ENCODE data around the gene COIL. TPM values are rescaled to one million over a fixed set of nuclear protein-coding genes. Genes with fewer than 3 reads are reported as not detected.

COIL gene, protein sequence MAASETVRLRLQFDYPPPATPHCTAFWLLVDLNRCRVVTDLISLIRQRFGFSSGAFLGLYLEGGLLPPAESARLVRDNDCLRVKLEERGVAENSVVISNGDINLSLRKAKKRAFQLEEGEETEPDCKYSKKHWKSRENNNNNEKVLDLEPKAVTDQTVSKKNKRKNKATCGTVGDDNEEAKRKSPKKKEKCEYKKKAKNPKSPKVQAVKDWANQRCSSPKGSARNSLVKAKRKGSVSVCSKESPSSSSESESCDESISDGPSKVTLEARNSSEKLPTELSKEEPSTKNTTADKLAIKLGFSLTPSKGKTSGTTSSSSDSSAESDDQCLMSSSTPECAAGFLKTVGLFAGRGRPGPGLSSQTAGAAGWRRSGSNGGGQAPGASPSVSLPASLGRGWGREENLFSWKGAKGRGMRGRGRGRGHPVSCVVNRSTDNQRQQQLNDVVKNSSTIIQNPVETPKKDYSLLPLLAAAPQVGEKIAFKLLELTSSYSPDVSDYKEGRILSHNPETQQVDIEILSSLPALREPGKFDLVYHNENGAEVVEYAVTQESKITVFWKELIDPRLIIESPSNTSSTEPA
- total RNA-seq (17.6 and 20.6 TPM in 2 replicates), polyA plus RNA-seq (2.7 and 4.2 TPM in 2 replicates), polyA minus RNA-seq (3.9 and 5.0 TPM in 2 replicates), Bru-seq, nascent RNA (percentile 80 among the genes with signal in this experiment), BruChase-seq, experiment 1, labeled RNA remaining after a 6-hour chase (percentile 62 among the genes with signal in this experiment), BruChase-seq, experiment 2, labeled RNA remaining after a 2-hour chase (percentile 84 among the genes with signal in this experiment)
- 4.8 and 5.3 TPM in 2 replicates for polyA plus RNA-seq (2011; cell fraction: cytosol; rRNA removed)
- polyA plus RNA-seq (2011; cell fraction: nucleus; rRNA removed): 6.7 and 7.6 TPM in 2 replicates
- 12.0 and 16.0 TPM in 2 replicates for polyA plus RNA-seq (2012)
- 3.8 TPM for polyA minus RNA-seq (2011; cell fraction: cytosol; rRNA and poly(A)+ RNA removed)
- polyA minus RNA-seq (2011; cell fraction: nucleus; rRNA and poly(A)+ RNA removed): 5.0 and 5.1 TPM in 2 replicates
- long read RNA-seq, transcript COIL-201 (7 exons, 2,650 nt): major isoform, 112 of 129 reads
- long read RNA-seq, partial matches to known transcripts: 2 of 129 reads
- long read RNA-seq, other reads (novel, unspliced or antisense): 15 of 129 reads

DNA sequence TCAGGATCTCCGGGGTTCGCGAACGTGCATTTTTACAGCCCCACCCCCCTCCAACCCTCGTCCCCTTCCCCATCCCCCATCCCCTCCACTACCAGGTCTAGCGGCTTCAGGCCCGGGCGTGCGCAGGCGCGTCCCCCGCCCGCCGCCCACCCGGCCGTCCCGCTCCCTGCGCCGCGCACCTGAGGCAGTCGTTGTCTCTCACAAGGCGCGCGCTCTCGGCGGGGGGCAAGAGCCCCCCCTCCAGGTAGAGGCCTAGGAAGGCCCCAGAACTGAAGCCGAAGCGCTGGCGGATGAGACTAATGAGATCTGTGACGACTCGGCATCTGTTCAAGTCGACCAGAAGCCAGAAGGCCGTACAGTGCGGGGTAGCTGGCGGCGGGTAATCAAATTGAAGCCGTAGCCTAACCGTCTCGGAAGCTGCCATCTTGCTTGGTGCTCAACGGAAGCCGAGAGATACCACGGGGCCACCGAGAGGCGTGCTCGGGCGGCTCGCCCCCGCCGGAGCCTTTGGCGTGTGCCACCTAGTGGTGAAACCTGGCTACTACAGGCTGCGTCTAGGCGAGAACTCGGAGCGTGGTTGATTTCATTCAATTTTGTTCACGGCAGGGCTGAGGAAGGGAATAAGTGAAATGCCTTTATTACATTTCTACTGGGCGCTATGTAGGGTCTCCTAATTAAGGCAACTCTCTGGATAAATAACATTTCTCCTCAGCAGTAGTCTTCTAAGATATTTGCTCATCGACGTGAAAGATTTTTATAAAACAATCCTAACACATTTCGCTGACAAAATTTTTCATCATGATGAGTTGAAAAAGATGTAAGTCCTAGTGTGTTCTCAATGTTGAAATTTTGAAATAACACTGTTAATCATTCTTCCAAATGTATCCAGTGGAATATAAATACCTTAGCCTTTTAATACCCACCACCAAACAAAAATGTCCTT, at the start of gene COIL:
Gene COIL (minus strand): TSS at position 455 of the 943 bp plus-strand sequence. CDS start 31 bp downstream, at position 424.
- no peak within 1 kb of the TSS for H3K4me2 ChIP-seq (ENCODE audit: insufficient read depth, low read length)
- peaks cover 39% of the 10 kb centered on the region for H3K79me2 ChIP-seq (ENCODE audit: control insufficient read depth, insufficient read depth, low read length)
- no peaks in the 10 kb centered on the region for H4K20me1 ChIP-seq (replicated peaks; ENCODE audit: control insufficient read depth, extremely low read depth, insufficient read depth, low read length)
- H3K9me1 ChIP-seq (replicated peaks; ENCODE audit: control insufficient read depth, extremely low read depth, insufficient read depth, low read length): no peaks in the 10 kb centered on the region
- peak within 1 kb of the TSS; percentile 73 to 98 (median 88) for H3K4me3 ChIP-seq (replicated peaks in 1 of 3; ENCODE audit: insufficient read depth in 1 of 3, low read depth in 1 of 3, low read length in 3 of 3)
- DNase-seq (ENCODE audit: low read depth, low spot score) (peak; percentile 90), FAIRE-seq (peak; percentile 97)
- ChIA-PET POLR2A (no interaction called here), CTCF (interaction anchor here (0.6 to 1.6 kb wide), 3 partner anchors 17 to 179 kb away, joined by 3 to 7 read pairs (median 4); partner anchors contain the start of gene SCPEP1)
- peak within 1 kb of the TSS; percentile 92 for H2AFZ ChIP-seq (ENCODE audit: low read depth, low read length)
- TF ChIP-seq POLR2AphosphoS5 (IDR thresholded peaks at IDR 0.05; ENCODE audit: insufficient read depth, low read depth, low read length) (peak; percentile 66), EZH2 (IDR thresholded peaks at IDR 0.05; ENCODE audit: borderline replicate concordance, low read depth, low read length, severe bottlenecking) (no peak), GATA2 (IDR thresholded peaks at IDR 0.05; ENCODE audit: insufficient read depth, insufficient read length, low read depth, low read length) (no peak), POLR2A (IDR thresholded peaks at IDR 0.05; ENCODE audit: low read depth, low read length) (peak; percentile 49), MYC (IDR thresholded peaks at IDR 0.05; ENCODE audit: low read depth, low read length) (peak; percentile 22)
- TF ChIP-seq, protein P1, sequence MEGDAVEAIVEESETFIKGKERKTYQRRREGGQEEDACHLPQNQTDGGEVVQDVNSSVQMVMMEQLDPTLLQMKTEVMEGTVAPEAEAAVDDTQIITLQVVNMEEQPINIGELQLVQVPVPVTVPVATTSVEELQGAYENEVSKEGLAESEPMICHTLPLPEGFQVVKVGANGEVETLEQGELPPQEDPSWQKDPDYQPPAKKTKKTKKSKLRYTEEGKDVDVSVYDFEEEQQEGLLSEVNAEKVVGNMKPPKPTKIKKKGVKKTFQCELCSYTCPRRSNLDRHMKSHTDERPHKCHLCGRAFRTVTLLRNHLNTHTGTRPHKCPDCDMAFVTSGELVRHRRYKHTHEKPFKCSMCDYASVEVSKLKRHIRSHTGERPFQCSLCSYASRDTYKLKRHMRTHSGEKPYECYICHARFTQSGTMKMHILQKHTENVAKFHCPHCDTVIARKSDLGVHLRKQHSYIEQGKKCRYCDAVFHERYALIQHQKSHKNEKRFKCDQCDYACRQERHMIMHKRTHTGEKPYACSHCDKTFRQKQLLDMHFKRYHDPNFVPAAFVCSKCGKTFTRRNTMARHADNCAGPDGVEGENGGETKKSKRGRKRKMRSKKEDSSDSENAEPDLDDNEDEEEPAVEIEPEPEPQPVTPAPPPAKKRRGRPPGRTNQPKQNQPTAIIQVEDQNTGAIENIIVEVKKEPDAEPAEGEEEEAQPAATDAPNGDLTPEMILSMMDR (IDR thresholded peaks at IDR 0.05; ENCODE audit: extremely low read depth in 1 of 2, insufficient read depth in 1 of 2, low read depth in 1 of 2, low read length in 2 of 2): peak; percentile 99
- TF ChIP-seq, protein P2, sequence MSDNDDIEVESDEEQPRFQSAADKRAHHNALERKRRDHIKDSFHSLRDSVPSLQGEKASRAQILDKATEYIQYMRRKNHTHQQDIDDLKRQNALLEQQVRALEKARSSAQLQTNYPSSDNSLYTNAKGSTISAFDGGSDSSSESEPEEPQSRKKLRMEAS (IDR thresholded peaks at IDR 0.05; ENCODE audit: insufficient read depth, insufficient read length): peak; percentile 46
- peak within 1 kb of the TSS; percentile 84 for H3K27ac ChIP-seq (ENCODE audit: insufficient read depth, low read depth, low read length)
- TSS peak; percentile 88 for BruUV-seq (replicated peaks)
- no peaks in the 10 kb centered on the region for H3K27me3 ChIP-seq (ENCODE audit: control insufficient read depth in 2 of 2, insufficient read depth in 2 of 2, low read length in 2 of 2)
- no peaks in the 10 kb centered on the region for H3K36me3 ChIP-seq (ENCODE audit: control insufficient read depth in 2 of 2, extremely low read depth in 1 of 2, insufficient read depth in 2 of 2, low read length in 2 of 2)
- intact Hi-C loops (cut with micrococcal nuclease): loop anchor here (1.0 to 5.0 kb wide), 7 partner anchors 17 to 462 kb away; partner anchors contain the start of genes NOG and SCPEP1
- H3K9me3 ChIP-seq (replicated peaks; ENCODE audit: control insufficient read depth, insufficient read depth, low read length): no peaks in the 10 kb centered on the region
- dilution Hi-C loops (cut with MboI; ENCODE audit: extremely low pct_ligation_motif_present, low sequenced_read_pairs): no loop called here
- H3K9ac ChIP-seq (replicated peaks; ENCODE audit: extremely low read depth, insufficient read depth, low read length): peak within 1 kb of the TSS; percentile 95
- peaks cover 2% of the 10 kb centered on the region for H3K4me1 ChIP-seq (ENCODE audit: control insufficient read depth, extremely low read depth, insufficient read depth, low read length)
